ENCODE results near the gene SGTA. TPM values are rescaled to one million over a fixed set of nuclear protein-coding genes. Genes with fewer than 3 reads are reported as not detected.
"Not testable (repeated sequence)": the region's sequence is repeated elsewhere in the genome, so short reads cannot be mapped to it uniquely, and the experiment has no call there.

SGTA gene
- polyA plus RNA-seq, 12 donors: 61.4 to 104 (median 75.9) TPM; not detected in 1

DNA sequence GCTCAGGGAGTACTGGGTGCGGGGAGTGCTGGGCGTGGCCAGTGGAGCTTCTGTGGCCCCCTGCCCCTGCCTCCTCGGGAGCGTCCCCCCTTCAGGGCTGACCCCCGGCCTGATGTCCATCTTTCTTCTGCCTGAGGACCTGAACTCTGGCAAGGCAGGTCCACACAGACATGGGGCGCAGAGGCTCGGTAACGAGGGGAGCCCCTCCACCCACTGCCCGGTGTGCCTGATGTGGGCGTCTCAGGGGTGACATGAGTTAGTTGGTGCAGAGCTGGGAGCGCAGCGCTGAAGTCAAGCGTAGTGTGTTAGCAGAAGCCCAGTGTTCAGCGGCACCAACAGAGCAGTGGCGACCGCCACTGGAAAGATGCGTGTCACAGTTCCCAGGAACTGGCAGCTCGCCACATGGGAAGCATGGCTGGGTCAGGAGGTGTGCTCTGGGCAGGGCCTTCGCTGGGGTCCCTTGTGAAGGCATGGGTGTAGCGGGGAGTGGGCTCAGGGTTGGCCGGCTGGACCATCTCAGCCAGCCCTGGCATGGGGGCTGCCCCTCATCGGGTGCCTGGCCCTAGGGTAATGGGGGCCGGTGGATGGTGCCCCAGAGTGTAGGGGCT lies 13.7 kb upstream of the SGTA start:
- DNase-seq: no peak

DNA sequence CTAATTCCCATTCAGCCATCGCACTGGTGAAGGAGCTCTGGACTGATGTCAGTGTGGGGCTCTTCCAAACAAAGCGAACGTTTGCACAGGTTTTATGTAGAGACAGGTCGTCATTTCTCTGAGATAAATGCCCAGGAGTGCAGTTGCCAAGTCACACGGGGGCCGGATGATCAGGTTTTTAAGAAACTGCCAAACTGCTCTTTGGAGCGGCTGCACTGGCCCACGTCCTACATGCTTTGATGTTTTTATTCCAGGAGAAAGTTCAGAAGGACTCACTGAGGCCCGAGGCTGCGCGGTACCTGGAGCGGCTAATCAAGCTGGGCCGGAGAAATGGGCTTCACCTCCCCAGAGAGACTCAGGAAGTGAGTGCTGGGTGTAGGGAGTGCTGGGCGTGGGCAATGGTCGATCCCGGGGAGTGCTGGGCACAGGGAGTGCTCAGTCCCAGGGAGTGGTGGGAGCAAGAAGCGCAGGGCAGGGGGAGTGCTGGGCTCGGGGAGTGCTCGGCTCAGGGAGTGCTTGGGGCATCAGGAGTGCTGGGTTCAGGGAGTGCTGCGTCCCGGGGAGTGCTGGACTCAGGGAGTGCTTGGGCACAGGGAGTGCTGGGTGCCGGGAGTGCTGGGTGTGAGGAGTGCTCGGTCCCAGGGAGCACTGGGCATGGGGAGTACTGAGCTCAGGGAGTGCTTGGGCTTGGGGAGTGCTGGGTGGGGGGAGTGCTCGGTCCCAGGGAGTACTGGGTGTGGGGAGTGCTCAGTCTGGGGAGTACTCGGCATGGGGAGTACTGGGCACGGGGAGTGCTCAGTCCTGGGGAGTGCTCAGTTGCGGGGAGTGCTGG lies 13.0 kb upstream of the SGTA start:
- no peak for DNase-seq

- DNase-seq: no peak
These were observed 10.5 kb upstream of the SGTA start for GRCh38 chr19:2793577-2793976.

DNA sequence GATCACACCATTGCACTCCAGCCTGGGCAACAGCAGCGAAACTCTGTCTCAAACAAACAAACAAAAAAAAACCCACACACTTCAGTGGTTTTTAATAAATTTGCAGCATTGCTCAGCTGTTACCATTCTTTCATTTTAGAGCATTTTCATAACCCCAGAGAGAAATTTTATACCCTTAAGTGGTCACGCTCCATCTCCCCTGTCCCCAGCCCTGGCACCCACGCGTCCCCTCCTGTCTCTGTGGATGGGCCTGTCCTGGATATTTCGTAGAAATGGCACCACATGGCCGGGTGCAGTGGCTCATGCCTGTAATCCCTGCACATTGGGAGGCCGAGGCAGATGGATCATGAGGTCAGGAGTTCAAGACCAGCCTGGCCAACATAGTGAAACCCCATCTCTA lies 10.1 kb upstream of the SGTA start:
- no peak for DNase-seq

DNA sequence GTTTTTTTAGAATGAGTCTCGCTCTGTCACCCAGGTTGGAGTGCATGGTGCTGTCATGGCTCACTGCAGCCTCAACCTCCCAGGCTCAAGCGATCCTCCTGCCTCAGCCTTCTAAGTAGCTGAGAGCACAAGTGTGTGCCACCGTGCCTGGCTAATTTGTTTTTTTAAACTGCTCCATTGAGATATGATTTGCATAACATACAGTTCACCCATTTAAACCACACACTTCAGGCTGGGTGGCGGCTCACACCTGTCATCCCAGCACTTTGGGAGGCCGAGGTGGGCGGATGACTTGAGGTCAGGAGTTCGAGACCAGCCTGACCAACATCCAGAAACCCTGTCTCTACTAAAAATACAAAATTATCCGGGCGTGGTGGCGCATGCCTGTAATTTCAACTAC lies 9.6 kb upstream of the SGTA start:
- not testable (repeated sequence) for DNase-seq

DNA sequence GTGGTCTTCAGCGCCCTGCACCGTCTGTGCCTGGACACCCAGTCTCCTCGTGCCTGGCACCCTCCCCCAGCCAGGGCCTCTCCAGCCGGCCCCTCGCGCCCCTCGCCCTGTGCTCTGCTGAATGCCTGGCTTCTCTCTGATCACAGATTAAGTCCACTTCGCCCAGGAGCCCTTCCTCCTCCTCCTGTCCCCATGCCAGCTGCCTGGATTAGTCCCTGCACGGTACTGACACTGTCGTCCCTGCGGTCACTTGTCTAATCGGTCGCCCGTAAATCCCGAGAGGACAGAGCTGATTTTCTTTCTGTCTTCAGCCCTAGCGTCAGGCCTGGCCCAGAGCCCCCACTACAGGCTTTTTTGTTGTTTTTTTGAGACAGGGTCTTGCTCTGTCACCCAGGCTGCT lies 8.8 kb upstream of the SGTA start:
- DNase-seq: no peak

DNA sequence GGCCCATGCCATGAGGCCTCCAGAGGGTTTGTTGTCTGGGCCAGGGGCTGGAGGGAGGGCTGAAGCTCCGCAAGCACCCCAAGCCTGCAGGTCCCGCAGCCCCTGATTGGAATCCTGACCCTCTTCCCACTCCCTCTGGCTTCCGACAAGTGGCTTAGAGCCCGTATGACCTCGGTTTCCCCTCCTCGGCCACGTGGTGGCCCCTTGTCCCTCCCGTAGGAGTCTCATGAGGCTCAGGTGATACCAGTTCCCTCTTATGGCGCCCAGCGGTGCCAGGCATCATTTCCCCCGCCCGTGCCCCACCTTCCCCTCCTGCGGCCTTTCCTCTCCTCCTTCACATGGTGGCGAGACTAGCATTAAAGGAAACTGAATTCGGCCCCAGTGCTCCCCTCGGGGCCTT lies 8.4 kb upstream of the SGTA start:
- DNase-seq: no peak

DNA sequence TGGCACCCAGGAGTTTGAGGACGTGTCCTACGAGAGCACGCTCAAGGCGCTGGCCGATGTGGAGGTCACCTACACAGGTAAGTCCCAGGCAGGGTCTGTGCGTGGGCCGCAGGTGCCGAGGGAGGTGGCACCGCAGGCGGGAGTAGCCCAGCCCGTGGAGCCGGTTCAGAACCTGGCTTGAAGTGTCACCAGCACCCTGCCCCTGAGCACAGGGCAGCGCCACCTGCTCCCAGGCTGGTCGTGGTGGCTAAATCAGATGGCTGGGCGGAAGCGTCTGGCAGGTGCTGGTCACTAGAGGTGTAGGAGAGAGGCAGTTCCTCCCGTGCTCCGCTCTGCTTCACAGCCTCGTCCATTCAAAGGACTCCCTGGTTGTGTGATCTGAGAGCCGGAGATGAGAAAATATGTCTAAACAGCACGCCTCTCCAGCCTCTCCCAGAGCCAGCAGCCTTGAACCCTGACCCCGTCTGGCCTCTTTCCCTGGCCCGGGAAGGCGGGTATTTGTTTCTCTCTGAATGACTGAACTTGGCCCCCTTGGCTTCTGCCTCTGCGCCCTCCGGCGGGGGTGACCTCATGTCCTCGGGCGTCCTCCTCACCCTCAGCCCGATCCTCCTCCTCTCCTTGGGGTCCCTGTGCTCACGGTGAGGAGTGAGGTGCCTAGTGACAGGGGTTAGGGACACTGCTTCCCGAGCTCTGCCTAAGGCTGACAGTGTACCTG lies 7.6 kb upstream of the SGTA start:
- no peak for DNase-seq

- DNase-seq: no peak
These were observed 7.1 kb upstream of the SGTA start for GRCh38 chr19:2790194-2790556.

DNA sequence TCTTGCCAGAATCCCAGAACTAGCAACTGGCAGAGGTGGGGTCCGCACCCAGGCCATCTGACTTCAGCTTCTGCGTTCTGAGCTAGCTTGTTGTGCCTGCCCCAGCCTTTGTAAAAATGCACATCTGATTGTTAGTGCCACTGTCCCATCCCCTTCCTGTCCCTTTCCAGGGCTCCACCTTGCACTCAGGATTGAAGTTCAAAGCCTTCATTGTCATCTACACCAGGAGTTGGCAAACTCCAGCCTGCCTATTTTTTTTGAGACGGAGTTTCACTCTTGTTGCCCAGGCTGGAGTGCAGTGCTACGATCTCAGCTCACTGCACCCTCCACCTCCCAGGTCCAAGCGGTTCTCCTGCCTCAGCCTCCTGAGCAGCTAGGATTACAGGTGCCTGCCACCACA lies 5.2 kb upstream of the SGTA start:
- no peak for DNase-seq

DNA sequence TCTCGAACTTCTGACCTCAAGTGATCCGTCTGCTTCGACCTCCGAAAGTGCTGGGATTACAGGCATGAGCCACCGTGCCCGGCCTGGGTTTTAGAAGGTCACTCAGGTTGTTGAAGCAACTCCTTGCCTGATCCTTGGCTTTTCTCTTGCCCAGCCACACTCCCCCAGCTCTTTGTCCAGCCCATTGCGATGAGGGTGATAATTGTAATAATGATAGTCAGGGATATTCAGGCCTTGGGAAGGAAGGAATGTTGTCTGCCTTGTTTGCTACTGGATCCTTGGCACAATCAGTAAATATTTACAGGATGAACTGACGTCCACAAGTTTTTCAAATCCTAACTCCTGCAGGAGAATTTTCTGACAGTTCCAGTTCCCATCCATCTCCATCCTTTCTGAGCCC lies 4.0 kb upstream of the SGTA start:
- DNase-seq: no peak

- DNase-seq: peak; percentile 99
These were observed 2.3 kb upstream of the SGTA start, which contains the start of gene THOP1 for GRCh38 chr19:2785244-2785997. THOP1 (plus strand) TSS chr19:2785503; CDS start chr19:2785663, 160 bp downstream.

DNA sequence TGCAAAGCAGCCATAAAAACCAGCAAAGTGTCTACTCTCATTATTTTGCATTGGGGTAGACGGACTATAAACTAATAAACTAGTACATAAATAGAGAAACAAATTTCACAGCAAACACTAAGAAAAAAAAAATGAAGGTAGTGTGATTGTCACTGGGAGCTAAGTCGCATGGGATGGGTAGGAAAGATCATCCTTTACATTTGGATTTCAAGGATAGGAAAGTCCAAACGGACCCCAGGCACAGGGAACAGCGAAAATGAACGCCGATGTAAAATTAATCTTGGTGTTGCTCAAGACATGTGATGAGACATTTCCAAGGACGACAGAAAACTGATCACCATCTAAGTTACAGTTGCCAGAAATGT lies 690 bp upstream of the SGTA start:
- no peak for DNase-seq

DNA sequence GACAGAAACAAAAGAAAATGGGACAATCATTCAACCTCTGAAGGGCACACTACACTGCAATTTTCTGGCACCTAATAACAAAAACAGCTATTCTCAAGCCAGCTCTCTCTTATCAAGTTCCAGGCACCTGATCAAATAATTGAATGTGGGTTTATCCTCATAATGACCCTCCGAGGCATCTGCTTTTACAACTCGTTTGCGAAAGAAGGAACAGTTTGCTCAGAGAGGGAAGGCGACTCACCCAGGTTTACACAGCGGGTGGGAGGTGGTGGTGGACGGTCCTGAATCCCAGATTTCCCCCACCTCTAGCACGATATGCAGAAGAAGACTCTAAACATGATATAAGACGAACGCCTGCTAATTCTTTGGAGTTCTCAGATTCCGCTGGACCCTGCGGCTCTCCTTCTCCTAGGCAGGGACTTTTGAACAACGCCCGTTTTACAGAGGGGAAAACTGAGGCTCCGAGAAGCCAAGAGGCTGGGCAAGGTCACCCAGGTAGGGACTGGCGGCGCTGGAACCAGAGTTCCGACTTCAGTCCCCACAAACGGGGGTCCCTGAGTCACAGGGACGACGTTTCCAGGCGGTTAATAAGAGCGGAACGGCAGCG lies 641 bp downstream of the SGTA start:
- DNase-seq: no peak

- no peak for DNase-seq
These were observed 2.8 kb downstream of the SGTA start for GRCh38 chr19:2780284-2780683.

DNA sequence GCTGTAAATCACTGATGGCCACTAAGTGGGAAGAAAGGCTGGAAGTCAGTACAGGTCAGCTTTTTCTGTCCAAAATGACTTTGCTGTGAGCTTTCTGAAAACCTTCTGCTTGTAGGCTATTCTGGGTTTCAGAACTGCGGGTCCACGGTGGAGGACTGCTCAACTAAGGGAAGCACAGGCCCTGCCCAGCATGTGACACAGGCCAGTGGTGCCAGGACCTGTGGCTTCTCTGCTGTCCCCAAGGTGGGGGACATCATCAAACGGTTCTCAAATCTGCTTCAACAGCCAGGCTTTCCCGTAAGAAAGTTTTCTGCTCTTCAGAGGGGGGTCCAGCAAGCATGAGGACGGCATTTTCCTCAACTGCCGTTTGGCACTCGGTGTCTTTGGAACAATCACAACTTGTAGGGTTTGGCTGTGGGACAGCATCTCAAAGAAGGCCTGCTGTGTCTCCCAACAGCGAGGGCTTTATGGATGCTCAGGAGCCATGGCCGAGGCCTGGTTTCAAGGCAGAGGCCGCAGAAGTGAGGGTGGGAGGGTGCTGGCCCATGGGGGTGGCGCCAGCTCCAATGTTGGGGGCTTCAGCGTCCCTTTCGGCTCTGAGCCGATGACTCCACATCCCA lies 3.8 kb downstream of the SGTA start:
- DNase-seq: no peak

- DNase-seq: no peak
These were observed 5.0 kb downstream of the SGTA start for GRCh38 chr19:2777952-2778683.

DNA sequence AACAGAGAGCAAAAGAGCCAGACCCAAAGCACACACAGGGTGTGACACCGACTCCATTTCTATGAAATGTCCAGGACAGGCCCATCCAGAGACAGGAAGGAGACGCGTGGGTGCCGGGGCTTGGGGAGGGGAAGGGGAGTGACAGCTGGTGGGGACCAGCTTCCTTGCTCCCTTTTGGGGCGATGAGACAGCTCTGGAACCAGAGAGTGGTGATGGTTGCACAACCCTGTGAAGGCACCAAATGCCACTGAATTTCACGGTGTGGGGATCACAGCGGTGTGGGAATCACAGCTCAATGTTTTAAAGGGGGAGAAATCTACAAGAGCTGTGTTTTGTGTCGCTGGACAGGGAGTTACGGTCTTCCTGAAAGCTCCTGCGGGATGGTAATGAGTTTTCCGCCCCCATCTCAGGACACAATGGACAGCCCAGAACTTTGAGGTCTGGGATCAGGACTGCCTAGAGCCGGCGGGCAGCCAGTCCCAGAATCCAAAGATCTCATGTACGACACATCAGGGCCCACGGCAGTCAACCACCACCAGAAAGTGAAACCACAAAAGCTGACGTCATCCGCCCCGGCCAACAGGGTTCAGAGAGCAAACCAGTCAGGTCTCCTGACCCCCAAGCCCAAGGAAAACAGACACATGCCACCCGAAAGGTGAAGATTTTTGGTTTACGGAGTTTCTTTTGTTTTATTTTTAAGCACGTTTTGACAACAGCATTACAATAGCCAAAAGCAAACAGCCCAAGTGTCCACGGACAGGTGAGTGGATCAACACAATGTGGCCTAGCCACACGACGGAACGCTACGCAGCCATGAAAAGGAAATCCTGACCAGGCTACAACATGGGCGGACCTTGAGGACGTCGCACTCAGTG lies 7.3 kb downstream of the SGTA start:
- no peak for DNase-seq

- no peak for DNase-seq
These were observed 8.0 kb downstream of the SGTA start for GRCh38 chr19:2774953-2775555.

Data from muscle of arm (tissue), 12 donors.